ENCODE data around the gene MMGT1.
A peak's percentile ranks its signal among the peaks of the same experiment; 100 is the strongest.

Gene MMGT1

DNA sequence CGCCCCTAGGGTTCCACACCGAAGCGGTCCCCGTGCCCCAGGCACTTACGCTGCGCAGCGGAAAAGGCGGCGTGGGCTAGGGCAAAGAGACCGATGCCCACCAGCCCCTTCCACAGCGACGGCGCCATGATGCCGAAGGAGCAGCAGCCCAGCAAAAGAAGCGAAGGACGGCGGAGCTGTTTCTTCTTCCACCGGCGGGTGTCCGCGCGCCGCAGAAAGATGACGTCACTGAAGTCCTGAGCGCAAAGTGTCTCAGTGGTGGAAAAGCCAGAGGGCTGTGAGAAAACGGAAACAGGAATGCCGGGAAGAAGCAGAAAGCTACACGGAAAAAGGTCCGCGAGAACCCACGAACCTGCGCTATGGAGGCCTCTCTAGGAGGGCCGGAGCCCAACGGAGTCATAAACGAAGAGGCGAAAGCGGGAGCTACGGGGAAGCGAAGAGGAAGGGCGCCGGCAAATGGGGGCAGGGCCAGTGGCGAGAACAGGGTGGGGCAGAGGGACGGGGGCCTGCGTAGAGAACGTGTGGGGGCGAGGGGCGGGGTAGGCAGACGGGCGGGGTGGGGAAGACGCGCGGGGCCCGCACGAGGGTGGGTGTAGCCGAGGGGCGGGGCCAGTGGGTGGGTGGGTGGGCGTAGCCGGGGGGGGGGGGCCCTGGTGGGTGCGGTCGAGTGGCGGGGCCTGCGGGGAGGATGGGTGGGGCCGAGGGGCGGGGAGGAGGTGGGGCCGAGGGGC is at the start of gene MMGT1:
MMGT1 (minus strand) TSS at position 441 of the 731 bp plus-strand sequence; CDS start at position 128, 313 bp downstream.
- peak; percentile 80 for DNase-seq

DNA sequence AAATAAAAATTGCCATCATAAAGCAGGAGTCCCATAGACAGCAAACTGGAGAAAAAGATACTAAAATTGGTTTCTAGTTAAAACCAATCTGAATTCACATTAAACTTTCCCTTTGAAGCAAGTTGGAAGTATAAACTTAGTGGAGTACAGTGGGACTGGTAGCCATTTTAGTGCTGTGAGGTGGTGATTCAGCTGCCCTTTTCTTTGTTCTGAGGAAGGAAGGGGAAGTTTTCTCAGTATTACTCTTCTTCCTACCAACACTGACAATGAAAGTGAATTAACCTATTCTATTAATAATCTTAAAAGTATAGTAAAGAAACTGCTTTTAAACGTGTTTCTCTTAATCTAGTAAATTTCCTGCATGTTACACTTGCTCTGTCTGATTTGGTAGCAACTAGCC is 48.1 kb upstream of the MMGT1 start:
- peak; percentile 15 for DNase-seq

DNA sequence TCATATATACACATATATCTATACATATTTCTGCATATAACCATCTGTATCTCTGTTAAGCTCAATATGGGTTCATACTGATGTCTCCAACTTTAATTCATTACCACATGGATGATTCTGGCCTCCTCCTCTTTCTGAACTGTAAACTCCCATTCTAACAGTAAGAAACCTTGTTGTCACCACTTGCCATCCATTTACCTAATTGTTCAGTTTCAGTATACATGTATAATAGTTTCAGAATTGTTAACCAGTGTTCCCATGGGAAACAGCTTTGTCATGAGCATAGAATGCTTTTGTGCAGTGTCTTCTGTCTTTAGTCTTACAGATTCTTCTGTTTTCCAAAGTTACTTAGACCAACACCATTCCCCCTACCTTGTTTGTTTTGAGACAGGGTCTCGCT is 47.4 kb upstream of the MMGT1 start:
- no peak for DNase-seq

DNA sequence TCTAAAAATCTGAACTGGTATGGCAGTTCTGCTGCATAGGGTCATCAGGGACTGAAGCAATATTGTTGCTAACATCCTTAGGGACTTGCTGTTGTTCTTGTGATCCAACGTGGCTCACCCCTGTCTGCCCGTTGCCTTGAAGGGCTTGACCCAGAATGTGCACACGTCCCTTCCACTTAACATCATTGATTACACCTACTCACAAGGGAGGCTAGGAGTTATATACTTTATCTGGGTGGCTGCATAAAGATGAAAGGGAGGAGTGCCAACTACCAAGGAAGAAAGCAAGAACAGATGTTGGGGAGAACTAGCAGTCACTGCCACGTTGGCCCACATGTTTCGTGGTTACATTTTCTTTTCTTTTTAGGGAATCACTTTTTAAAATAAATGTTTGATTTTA is 45.4 kb upstream of the MMGT1 start:
- no peak for DNase-seq

DNA sequence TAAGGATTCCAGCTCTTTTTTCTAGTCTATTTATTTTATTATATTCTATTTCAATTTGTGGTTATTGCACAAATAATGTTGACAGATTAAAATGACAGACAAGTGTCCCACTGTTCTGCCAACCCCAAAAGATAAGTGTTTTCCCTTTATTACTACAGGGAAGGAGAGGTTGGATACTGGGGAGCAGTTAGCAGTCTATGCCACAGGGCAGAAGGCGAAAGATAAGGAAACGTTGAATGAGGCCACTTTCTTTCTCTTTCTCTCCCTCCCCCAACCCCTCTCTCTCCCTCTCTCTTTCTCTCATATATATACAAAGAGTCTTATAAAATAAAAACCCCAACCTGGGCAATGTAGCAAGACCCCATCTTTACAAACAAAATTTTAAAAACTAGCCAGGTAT is 43.1 kb upstream of the MMGT1 start:
- DNase-seq: no peak

DNA sequence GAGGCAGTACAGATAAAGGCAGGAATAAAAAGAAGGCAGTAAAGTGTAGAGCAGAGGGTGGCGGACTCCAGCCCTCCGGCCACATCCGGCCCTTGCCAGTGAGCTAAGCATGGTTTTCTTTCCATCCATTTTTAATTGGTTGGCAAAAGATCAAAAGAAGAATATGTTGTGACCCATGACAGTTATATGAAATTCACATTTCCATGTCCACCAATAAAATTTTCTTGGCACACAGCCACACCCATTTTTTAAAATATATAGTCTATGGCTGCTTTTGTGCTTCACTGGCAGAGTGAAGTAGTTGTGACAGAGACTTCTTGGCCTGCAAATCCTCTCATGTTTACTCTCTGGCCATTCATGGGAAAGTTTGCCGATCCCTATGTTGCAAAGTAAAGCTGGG is 41.2 kb upstream of the MMGT1 start:
- DNase-seq: no peak

DNA sequence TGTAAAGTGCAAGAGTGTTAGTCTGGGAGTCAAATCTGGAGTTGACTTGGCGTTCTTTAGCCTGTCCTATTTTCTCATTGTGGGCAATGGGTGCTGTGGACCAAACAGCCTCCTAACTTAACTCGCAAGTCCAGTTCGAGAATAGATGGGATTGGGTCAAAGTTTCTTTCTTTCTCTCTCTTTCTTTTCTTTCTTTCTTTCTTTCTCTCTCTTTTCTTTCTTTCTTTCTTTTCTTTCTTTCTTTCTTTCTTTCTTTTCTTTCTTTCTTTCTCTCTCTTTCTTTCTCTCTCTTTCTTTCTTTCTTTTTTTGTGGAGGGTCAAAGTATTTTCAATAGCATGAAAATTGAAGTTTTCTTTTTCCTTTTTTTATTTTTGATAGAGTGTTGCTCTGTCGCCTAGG is 14.5 kb upstream of the MMGT1 start:
- DNase-seq: no peak

DNA sequence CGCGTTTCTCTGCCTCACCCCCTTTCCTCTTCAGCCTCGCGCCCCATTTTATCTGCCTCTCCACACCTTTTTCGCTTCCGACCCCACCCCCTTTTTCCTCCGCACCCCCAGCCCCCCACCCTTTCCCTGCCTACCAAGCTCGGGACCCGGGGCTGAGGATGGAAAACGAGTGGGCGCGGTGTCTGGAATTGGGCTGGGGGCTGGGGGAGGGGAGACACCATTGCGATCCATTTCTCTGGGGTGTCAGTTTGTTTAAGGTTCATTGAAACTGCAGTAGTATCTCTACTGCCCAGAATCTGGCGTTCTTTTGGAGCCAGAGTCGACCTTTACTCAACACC is 12.2 kb upstream of the MMGT1 start:
- no peak for DNase-seq

DNA sequence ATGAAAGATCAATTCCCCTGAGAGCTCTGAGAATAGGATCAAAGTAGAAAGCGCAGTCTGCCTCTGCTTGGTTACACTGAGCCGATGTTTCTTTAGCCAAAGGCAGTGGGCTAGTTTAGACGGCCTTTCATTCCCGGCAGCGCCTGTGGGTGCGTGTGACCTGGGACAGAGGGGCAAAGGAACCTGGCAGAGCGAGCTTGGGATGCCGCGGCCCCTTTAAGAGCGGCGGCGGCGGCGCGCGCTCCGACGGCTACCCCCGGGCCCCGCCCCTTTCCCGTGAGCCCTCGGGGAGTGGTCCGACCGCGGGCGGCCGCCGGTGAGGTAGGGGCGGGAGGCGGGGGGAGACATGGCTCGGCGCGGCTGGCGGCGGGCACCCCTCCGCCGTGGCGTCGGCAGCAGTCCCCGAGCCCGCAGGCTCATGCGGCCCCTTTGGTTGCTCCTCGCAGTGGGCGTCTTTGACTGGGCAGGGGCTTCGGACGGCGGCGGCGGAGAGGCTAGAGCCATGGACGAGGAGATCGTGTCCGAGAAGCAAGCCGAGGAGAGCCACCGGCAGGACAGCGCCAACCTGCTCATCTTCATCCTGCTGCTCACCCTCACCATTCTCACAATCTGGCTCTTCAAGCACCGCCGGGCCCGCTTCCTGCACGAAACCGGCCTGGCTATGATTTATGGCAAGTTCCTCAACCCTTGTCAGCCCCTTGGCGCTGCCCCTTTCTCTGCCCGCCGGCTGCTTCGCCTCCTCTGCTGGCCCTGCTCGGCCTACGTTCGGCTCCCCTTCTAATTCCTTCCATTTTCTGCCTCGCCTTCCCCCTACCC is 11.6 kb upstream of the MMGT1 start, which contains the start of gene SLC9A6:
SLC9A6 (plus strand) TSS at position 279 of the 816 bp plus-strand sequence; CDS start at position 503, 224 bp downstream.
- DNase-seq: peak; percentile 76

DNA sequence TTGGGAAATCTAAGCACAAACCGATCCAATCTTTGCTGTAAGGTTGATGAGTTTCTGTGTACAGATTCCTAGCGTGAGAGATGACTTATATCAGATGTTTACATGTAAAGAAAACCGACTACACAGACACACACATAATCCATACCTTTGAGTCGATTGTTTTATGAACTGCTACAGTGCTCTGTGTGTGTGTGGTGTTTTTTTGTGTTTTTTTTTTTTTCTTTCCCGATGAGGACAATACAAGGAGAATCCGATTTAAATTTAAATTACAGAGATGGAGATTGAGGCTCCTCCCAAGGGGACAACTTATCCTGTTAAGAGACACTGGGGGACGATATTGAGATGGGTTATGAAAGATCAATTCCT is 11.0 kb upstream of the MMGT1 start:
- DNase-seq: no peak

DNA sequence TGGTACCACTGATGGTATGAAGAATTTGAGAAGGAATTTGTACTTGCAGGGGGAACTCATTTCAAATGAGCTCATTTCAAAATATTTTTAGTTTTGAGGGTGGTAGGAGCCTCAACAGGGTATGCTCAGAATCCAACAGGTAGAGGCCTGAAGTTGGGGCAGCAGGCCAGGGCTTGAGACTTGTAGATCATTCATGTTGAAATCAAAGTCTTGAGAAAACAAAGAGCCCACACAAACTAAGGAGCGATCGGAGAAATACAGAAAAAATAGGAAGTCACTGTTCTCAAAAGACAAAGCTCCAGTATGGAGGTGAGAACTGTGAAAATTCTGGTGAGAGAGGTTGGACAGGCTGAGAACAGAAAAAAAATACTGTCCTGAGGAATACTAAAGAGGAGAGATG is 10.5 kb upstream of the MMGT1 start:
- no peak for DNase-seq

DNA sequence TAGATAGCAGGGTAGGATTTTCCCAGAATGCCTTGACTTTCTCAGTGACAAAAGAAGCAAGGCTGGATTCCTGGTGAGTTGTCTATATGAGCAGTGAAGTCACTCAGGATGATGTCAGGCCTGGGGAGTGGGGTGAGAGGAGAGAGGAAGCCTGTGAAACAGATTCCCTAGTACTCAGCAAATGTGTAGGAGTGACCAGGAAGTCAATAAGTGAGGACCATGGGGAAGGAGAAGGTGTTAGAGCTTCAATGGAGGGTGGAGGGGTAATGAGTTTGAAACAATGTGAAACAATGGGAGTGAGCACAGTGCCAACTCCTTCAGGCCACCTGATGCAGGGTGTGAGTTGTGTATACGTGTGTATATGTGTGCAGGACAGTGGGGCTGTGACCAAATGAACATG is 9.1 kb upstream of the MMGT1 start:
- DNase-seq: no peak

DNA sequence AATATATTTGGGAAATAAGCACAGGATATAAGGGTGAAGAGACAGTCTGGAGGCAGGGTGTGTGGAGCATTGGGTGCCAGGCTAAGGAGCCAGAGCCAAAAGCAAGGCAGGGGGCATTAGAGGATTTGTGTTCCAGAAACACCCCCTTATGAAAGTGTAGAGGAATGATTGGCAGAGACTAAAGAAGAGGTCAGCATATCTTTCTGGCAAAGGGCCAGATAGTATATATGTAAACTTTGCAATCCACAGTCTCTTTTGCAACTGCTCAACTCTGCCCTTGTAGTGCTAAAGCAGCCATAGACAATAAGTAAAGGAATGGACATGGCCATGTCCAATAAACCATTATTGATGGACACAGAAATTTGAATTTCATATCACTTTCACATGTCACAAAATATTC is 7.9 kb upstream of the MMGT1 start:
- DNase-seq: no peak

DNA sequence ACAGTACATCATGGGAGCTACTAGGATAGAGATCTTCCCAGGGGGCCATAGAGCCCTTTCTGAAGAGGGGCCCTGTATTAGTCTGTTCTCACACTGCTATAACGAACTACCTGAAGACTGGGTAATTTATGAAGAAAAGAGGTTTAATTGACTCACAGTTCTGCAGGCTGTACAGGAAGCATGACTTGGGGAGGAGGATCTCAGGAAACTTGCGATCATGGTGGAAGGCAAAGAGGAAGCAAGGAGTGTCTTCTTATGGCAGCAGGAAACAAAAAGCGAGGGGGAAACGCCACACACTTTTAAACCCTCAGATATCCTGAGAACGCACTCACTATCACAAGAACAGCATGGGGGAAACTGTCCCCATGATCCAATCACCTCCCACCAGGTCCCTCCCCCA is 7.2 kb upstream of the MMGT1 start:
- no peak for DNase-seq

DNA sequence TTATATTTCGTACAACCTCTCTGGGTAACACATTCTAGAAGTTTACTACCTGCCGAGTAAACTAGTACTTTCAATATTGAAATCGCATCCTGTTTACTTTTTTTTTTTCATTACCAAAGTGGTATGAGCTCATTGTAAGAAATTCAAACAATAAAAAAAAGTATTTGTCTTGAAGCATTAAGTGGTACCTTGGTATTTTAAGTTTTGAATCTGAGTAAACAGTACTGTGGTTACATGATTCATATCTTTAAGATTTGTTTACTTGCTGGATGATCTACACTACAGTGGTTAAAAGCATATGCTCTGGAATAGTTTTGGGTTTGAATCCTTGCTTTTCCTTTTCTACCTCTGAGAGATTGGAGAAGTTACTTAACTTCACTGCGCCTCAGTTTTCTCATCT is 3.8 kb upstream of the MMGT1 start:
- no peak for DNase-seq

DNA sequence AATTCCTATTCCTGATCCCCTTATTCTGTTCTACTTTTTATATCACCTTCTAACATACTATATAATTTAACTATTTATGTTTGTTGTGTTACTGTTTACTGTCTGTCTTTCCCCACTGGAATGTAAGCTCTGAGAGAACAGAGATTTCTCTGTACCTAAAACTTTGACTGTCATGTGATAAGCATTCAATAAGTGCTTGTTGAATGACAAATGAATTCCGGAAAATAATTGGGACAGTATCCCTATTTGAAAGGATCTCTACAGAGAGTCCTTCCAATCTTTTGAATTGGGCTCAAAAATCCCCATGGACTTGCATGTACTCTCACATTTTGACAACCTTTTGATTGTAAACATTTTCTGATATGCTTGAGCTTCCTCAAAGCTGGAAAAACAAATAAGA is 1.6 kb upstream of the MMGT1 start:
- no peak for DNase-seq

DNA sequence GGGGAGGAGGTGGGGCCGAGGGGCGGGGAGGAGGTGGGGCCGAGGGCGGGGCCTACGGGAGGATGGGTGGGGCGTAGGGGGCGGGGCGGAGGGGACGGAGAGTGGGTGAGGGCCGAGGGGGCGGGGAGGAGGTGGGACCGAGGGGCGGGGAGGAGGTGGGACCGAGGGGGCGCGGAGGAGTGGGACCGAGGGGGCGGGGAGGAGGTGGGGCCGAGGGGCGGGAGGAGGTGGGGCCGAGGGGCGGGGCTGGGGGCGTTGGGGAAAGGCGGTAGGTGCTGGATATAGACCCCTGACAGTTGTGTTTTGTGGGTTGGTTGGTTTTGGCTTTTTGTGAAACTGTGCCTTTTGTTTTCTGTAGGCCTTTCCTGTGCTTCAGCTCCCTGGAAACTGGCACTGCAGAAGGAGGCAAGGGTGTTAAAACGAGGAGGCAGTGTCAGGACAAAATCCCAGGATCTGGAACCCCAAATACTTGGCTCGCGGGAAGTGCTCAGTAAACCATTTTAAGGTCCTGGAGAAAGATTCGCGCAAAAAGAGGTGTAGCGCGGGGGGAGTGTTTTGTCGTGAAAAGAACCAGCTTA is 580 bp upstream of the MMGT1 start:
- DNase-seq: peak; percentile 68

DNA sequence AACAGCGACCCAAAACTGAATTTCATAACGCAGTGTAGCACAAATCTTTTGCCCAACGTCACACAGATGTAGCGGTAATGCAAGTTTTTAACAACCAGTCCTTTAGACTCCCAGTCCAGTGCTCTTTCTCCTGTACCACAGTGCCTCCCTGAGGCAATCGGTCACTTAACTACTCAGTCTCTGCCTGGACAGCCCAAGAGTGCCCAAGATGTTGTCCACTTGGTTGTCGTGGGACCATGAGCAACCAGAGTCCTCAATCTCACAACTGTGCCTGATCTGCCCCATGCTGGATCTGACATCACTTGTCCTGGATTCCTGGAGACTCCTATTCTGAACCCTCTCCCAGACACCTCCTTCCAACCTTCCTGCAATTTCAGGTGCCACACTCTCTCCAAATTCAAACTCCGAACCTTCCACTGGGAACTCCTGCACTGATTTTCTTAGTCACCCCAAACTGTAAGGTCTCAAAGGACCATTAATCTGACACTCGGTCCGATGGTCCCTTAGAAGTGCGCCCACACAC is 702 bp downstream of the MMGT1 start:
- peak; percentile 13 for DNase-seq

DNA sequence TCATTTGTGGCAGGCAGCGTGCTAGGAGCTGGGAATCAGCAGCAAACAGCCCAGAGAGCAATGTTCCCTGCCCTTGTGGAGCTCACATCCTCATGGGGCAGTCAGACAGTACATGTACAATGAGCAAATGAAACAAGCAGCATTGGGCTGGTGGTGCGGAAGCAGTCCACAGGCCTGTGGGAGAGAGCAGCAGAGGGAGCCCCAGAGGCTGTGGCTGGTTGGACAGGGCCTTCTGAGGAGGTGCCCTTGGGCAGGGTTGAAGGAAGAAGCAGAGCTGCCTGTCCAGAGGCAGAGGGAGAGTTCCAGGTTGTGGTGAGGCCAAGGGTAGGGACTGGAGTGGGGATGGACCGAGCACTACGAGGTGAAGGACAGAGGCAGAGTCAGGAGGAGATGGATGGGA is 22.5 kb downstream of the MMGT1 start:
- DNase-seq: no peak

DNA sequence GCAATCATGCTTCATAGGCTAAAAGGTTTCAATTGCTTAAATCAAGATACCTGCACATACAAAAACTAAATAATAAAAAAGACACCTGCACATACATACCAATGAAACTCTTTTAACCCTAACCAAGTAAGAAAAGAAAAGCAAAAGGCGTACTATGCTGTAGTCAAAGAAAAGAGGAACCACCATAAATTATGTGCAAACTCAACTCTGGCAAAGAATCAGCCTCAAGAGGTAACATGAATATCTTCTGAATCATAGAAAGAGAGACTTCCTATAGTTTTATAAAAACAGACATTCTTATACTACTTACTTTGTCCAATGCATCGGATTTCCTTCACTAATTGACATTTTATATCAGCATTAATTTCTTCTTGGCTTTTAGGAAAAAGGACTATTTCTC is 29.3 kb downstream of the MMGT1 start:
- DNase-seq: no peak

DNA sequence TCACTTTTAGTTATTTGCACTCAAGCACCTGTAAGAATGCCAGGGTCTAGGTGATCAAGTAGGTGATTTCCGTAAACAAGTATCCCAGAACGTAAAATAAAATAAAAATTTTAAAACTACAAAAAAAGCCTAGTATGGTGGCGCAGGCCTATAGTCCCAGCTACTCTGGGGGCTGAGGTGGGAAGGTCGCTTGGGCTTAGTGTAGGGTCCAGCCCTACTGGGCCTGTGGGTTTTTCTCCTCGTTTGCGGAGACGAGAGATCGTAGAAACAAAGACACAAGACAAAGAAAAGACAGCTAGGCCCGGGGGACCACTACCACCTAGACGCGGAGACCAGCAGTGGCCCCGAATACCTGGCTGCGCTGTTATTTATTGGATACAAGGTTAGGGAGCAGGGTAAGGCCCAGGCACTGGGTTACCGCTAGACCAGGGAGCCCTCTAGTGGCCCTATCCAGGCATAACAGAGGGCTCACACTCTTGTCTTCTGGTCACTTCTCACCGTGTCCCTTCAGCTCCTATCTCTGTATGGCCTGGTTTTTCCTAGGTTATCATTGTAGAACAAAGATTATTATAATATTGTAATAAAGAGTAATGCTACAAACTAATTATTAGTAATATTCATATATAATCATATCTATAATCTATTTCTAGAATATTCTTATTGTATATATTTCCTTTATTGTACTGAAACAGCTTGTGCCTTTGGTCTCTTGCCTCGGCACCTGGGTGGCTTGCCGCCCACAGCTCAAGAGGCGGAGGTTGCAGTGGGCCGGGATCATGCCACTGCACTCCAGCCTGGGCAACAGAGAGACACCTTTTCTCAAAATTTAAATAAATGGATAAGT is 41.9 kb downstream of the MMGT1 start:
- peak; percentile 65 for DNase-seq

DNA sequence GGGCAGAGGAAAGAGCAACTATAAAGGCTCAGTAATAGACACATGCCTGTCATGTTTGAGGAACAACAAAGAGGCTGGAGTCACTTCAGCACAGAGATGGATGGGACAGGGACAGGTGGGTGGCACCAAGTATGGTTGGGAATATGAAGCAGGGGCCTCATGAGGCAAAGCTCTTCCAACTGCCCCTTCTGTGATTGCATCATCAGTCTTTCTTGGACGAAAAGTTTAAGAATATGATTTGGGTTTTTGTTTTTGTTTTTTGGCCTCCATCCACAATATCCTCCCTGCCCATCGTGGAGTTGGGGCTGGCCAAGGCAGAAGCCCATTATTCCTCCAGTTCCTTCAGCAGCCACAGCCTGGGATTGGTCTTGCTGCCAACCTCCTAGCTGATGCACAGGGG is 45.9 kb downstream of the MMGT1 start:
- DNase-seq: no peak

DNA sequence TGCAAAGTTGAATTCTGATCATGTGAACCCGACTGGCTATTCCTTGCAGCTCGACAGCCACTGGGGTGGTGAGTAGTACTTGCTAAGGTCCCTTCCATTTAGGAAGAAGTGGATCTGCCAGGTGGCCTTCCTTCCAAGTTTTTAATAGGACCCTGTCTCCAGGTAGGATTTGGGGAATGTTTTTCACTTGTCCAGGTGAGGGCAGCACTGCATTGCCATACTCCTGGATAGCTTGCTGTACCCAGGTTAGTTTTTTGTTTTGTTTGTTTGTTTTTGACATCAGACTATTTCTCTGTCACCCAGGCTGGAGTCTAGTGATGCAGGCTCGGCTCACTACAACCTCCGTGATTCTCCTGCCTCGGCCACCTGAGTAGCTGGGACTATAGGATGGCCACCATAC is 50.4 kb downstream of the MMGT1 start:
- no peak for DNase-seq
